Mucosa of descending colon (tissue), 3 donors: ENCODE results near the gene DUS2. TPM values are rescaled to one million over a fixed set of nuclear protein-coding genes. Genes with fewer than 3 reads are reported as not detected.
A peak's percentile ranks its signal among the peaks of the same experiment; 100 is the strongest.

Experiments used
- ATAC-seq: fragments of 200-7000 bp; cut with Tn5 transposase; one replicate; pipeline ENCODE4 v1.9.1; 2020; ENCODE audit warnings: mild to moderate bottlenecking, moderate library complexity
- DNase-seq, 3 donors: peaks; one replicate each; pipeline ENCODE4 v3.0.0-alpha.2; 2020
- H3K36me3 ChIP-seq: fragments of 200-600 bp; one replicate; pipeline ENCODE4 v1.8.0; 2021; ENCODE audit warnings: low read depth, mild to moderate bottlenecking
- H3K4me1 ChIP-seq: fragments of 200-600 bp; one replicate; pipeline ENCODE4 v1.8.0; 2021; ENCODE audit warnings: low read depth, mild to moderate bottlenecking
- H3K4me3 ChIP-seq: fragments of 200-600 bp; one replicate; pipeline ENCODE4 v1.8.0; 2021; ENCODE audit warnings: mild to moderate bottlenecking
- H3K9me3 ChIP-seq: fragments of 200-600 bp; one replicate; pipeline ENCODE4 v1.8.0; 2021; ENCODE audit warnings: mild to moderate bottlenecking
- CTCF ChIP-seq: fragments of 200-600 bp; IDR thresholded peaks from one replicate; pipeline ENCODE4 v1.8.0; 2022; ENCODE audit warnings: antibody characterized with exemption, mild to moderate bottlenecking
- intact Hi-C, 2 donors: fragments of 100-400 bp; cut with DNase I in 1 of 2; cut with micrococcal nuclease in 1 of 2; formaldehyde crosslinking; loops; one replicate each; pipeline versions ENCODE4 v1.11.0 to v1.11.1; 2022; cut with DNase I, micrococcal nuclease
- total RNA-seq, 3 donors: library from RNA; stranded (reverse); fragmentation: NEBNext Ultra II Directional in 2 of 3; extraction: Animal tissue kit (Norgen Biotek cat#: 25700) in 2 of 3; gene quantifications; one replicate each; pipeline versions ENCODE4 v1.2.1 to v1.2.4, GENCODE V29; 2021 to 2023
- donor health status: DM: no; HTN: no; CAD: no; lungs with moderate emphysema.
- donor health status: DM: no; HTN: no; CAD: no.
- donor health status: DM: no; HTN: yes; CAD: no.

The DUS2 gene
- total RNA-seq, 3 donors from 2014 or later: 11.6 to 13.5 (median 12.6) TPM

DNA sequence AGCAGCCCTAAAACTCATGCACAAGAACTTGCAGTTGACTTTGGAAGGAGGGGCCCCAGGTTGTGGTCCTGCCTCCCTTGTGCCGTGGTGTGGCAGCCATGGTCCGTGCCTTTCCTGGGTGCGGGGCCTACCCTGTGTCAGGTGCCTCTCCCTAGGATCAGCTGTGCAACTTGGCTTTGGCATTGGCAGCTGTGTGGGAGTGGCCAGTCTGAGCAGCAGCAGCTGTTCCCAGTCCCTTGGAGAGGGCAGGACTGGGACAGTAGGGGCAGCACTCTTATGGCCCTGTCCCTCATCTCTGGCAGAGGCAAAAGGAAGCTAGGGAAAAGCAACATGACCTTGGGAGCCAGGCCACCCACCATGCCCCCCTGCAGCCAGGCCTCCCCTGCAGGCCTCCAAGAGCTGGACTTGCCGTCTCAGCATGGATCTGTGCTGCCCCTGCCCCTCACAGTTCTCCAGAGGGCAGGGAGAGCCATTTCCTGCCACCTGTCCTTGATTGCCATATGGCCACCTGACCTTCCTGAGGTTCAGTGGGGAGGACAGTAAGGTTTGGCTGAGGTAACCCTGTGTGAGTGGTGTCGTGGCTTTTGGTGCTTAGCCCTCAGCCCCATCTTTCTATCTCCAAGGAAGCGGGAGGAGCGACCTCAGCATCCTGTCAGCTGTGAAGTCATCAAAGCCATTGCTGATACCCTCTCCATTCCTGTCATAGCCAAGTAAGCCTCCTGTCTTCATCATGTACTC is 46.6 kb downstream of the DUS2 start:
- intact Hi-C loops: no loop called here
- ATAC-seq: peak; percentile 81
- peaks cover 22% of the 10 kb centered on the region for H3K4me1 ChIP-seq
- H3K4me3 ChIP-seq: no peak overlapping the region
- TF ChIP-seq CTCF: no peak
- DNase-seq: peak; percentile 80 to 82 (median 81)
- no peaks in the 10 kb centered on the region for H3K36me3 ChIP-seq
- H3K9me3 ChIP-seq: no peaks in the 10 kb centered on the region

DNA sequence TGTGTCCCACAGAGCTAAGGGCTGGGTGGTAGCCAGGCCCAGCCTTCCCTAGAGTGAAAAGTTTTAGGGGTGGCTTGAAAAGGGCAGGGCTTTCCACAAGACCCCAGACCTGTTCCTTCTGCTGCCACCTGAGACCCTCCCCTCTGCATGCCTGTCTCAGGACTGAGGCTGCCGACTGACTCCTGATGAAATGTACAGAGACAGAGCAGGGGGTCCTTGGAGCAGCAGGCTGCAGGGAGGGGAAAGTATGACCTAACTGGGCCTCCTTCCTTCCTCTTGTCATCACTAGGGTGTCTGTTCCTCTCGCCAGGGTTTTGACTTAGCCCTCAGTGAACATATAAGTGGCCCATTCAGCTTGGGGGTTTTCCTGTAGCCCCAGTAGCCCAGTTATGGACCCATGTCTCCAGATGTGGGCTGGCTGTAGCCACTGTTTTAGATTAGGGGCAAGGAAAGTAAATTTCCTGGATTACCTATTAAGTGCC is 47.2 kb downstream of the DUS2 start:
- intact Hi-C loops: no loop called here
- TF ChIP-seq CTCF: no peak

DNA sequence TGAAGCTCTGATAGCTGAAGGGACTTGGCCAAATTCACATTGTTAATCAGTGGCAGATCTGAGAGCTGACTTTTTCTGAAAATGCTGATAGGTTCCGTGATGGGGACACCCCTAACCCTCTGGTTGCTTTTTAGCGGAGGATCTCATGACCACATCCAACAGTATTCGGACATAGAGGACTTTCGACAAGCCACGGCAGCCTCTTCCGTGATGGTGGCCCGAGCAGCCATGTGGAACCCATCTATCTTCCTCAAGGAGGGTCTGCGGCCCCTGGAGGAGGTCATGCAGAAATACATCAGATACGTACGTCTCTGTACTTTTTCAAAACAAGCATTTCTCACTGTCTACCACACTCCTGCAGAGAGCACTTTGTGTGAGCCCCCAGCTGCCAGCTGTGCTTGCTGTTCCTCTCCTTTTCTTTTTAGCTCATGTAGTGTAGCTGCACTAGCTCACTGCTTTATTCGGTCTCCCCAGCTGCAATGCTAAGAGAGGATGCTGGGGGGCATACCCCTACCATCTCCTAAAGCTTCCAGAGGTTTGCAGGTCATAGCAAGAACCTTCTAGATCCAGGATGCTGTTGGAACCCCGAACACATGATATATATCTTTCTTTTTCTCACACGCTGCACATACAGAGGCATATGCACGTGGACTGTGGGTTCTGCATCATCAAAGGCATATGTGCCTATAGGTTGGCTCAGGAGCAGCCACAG is 47.9 kb downstream of the DUS2 start:
- Histone ChIP-seq H3K9me3 (no peaks in the 10 kb centered on the region), H3K36me3 (no peaks in the 10 kb centered on the region), H3K4me1 (peaks cover 20% of the 10 kb centered on the region), H3K4me3 (no peak overlapping the region)
- ATAC-seq: no peak
- TF ChIP-seq CTCF: no peak
- DNase-seq: no peak
- intact Hi-C loops: no loop called here

More for the DNA sequence above, 47.2 kb downstream of the DUS2 start:
- ATAC-seq (no peak), DNase-seq (no peak)
- Histone ChIP-seq H3K9me3 (no peaks in the 10 kb centered on the region), H3K4me1 (peaks cover 20% of the 10 kb centered on the region), H3K4me3 (no peak overlapping the region), H3K36me3 (no peaks in the 10 kb centered on the region)

- no peak for DNase-seq
- intact Hi-C loops: no loop called here
- no peak for TF ChIP-seq CTCF
Measured at GRCh38 chr16:68071518-68071901, 48.4 kb downstream of the DUS2 start.

GRCh38 chr16:68072038-68072695 is 49.1 kb downstream of the DUS2 start:
- H3K36me3 ChIP-seq: no peaks in the 10 kb centered on the region
- peak; percentile 57 for ATAC-seq

More at GRCh38 chr16:68071518-68071901, 48.4 kb downstream of the DUS2 start:
- no peaks in the 10 kb centered on the region for H3K9me3 ChIP-seq
- no peak for ATAC-seq
- no peak overlapping the region for H3K4me3 ChIP-seq
- H3K36me3 ChIP-seq: no peaks in the 10 kb centered on the region
- peaks cover 20% of the 10 kb centered on the region for H3K4me1 ChIP-seq

More at GRCh38 chr16:68072038-68072695, 49.1 kb downstream of the DUS2 start:
- intact Hi-C loops: no loop called here
- Histone ChIP-seq H3K4me3 (no peak overlapping the region), H3K4me1 (peaks cover 20% of the 10 kb centered on the region), H3K9me3 (no peaks in the 10 kb centered on the region)
- no peak for TF ChIP-seq CTCF
- peak in 2 of 3 donors; percentile 61 to 71 for DNase-seq
